HCT116 (cell line): ENCODE results near the gene CD200. TPM values are rescaled to one million over a fixed set of nuclear protein-coding genes. Genes with fewer than 3 reads are reported as not detected.

Source experiments
- ATAC-seq: fragments of 200-7000 bp; cut with Tn5 transposase; 2 replicates; pipeline ENCODE4 v1.9.1; 2020; ENCODE audit warnings: mild to moderate bottlenecking, moderate library complexity
- BruUV-seq: library from RNA; stranded (reverse); fragments of 400-500 nt; replicated peaks from 2 replicates; lab custom pipeline; 2021; lab: Mats Ljungman, UMichigan
- CTCF ChIA-PET: fragments of 300-600 bp; sonication (Branson Sonifier 250); formaldehyde crosslinking; loops from one replicate; lab custom pipeline; 2021; ENCODE audit warnings: antibody characterized with exemption; lab: Charles Lee
- POLR2A ChIA-PET: fragments of 300-600, 350-600 bp; sonication (Branson Sonifier 250); formaldehyde crosslinking; loops from one replicate; lab custom pipeline; 2021; ENCODE audit warnings: antibody characterized with exemption; lab: Charles Lee
- RAD21 ChIA-PET, 2 experiments: fragments of 300-600 bp; sonication (Branson Sonifier 250); formaldehyde crosslinking; loops; one replicate each; lab custom pipeline; 2023; ENCODE audit warnings: low total read pairs in 2 of 2; ENCODE audit not compliant: uncharacterized antibody in 2 of 2, unreplicated experiment in 2 of 2, low non-redundant PET in 1 of 2; lab: Charles Lee
- DNase-seq: peaks from one replicate; pipeline ENCODE4 v3.0.0-alpha.2; 2010; ENCODE audit warnings: low read depth, low spot score
- H2AFZ ChIP-seq: fragments of 200-600 bp; shearing (Covaris generic), sonication (generic); 2 replicates; pipeline ENCODE4 v1.6.1; 2017; ENCODE audit warnings: low read depth, mixed run types, mixed read lengths, antibody characterized with exemption, low read length; ENCODE audit not compliant: poor library complexity, severe bottlenecking
- H3K27ac ChIP-seq: 2 replicates; pipeline ENCODE4 v1.5.1; 2012; ENCODE audit warnings: low read depth, low read length
- H3K27me3 ChIP-seq: fragments of 200-600 bp; sonication (generic); 2 replicates; pipeline ENCODE4 v1.6.1; 2016; ENCODE audit warnings: mixed run types, low read length, mixed read lengths; ENCODE audit not compliant: insufficient read depth
- H3K36me3 ChIP-seq, 2 experiments: fragments of 200-500 bp in 1 of 2; fragments of 200-600 bp in 1 of 2; sonication (Bioruptor generic) in 1 of 2; sonication (generic) in 1 of 2; 2 replicates each; pipeline versions ENCODE4 v1.5.1 to v1.6.1; 2014 to 2016; ENCODE audit warnings: low read length in 2 of 2, inconsistent platforms in 1 of 2, mixed read lengths in 1 of 2, mixed run types in 1 of 2; ENCODE audit not compliant: insufficient read depth in 2 of 2, control insufficient read depth in 1 of 2
- H3K4me1 ChIP-seq, 2 experiments: fragments of 200-600 bp in 1 of 2; sonication (generic) in 1 of 2; 2 replicates each; pipeline versions ENCODE4 v1.5.1 to v1.6.1; 2012 to 2017; ENCODE audit warnings: low read length in 2 of 2, inconsistent platforms in 1 of 2, mild to moderate bottlenecking in 1 of 2, mixed read lengths in 1 of 2, mixed run types in 1 of 2, moderate library complexity in 1 of 2; ENCODE audit not compliant: insufficient read depth in 2 of 2, control insufficient read depth in 1 of 2
- H3K4me2 ChIP-seq: fragments of 200-600 bp; sonication (generic); 2 replicates; pipeline ENCODE4 v1.6.1; 2017; ENCODE audit warnings: mixed run types, low read length, mixed read lengths
- H3K4me3 ChIP-seq, 2 experiments: fragments of 200-600 bp in 1 of 2; sonication (generic) in 1 of 2; replicated peaks in 1 of 2; 2 replicates each; pipeline ENCODE4 v1.5.1; 2011 to 2016; ENCODE audit warnings: low read length in 2 of 2, control low read depth in 1 of 2, low read depth in 1 of 2, mild to moderate bottlenecking in 1 of 2, mixed read lengths in 1 of 2, mixed run types in 1 of 2
- H3K79me2 ChIP-seq: fragments of 200-600 bp; sonication (generic); 2 replicates; pipeline ENCODE4 v1.6.1; 2017; ENCODE audit warnings: mild to moderate bottlenecking, mixed run types, low read length, moderate library complexity, mixed read lengths; ENCODE audit not compliant: insufficient read depth
- H3K9ac ChIP-seq: fragments of 200-600 bp; sonication (generic); 2 replicates; pipeline ENCODE4 v1.6.1; 2016; ENCODE audit warnings: low read length, mixed read lengths
- H3K9me2 ChIP-seq: fragments of 200-600 bp; sonication (generic), shearing (Covaris generic); 2 replicates; pipeline ENCODE4 v1.6.1; 2017; ENCODE audit warnings: mixed run types, mild to moderate bottlenecking, moderate library complexity; ENCODE audit not compliant: insufficient read depth
- H3K9me3 ChIP-seq, 2 experiments: fragments of 200-500 bp in 1 of 2; fragments of 200-600 bp in 1 of 2; sonication (Bioruptor generic) in 1 of 2; sonication (generic) in 1 of 2; 2 replicates each; pipeline ENCODE4 v1.6.1; 2014 to 2017; ENCODE audit warnings: low read length in 2 of 2, mixed read lengths in 2 of 2, inconsistent platforms in 1 of 2, low read depth in 1 of 2, mild to moderate bottlenecking in 1 of 2, mixed run types in 1 of 2, moderate library complexity in 1 of 2; ENCODE audit not compliant: control insufficient read depth in 1 of 2, insufficient read depth in 1 of 2
- H4K20me1 ChIP-seq: fragments of 200-600 bp; sonication (generic), shearing (Covaris generic); 2 replicates; pipeline ENCODE4 v1.6.1; 2017; ENCODE audit warnings: mixed run types, mild to moderate bottlenecking, moderate library complexity; ENCODE audit not compliant: insufficient read depth
- CBX3 ChIP-seq: IDR thresholded peaks from 2 replicates; pipeline ENCODE4 v1.6.1; 2012; ENCODE audit warnings: low read depth
- CEBPB ChIP-seq: IDR thresholded peaks from 2 replicates; pipeline ENCODE4 v1.6.1; 2012; ENCODE audit warnings: low read depth
- EZH2 ChIP-seq: fragments of 200-600 bp; sonication (generic); IDR thresholded peaks from 2 replicates; pipeline ENCODE4 v1.6.1; 2017; ENCODE audit warnings: antibody characterized with exemption, mixed run types
- FOSL1 ChIP-seq: IDR thresholded peaks from 2 replicates; pipeline ENCODE4 v1.6.1; 2012; ENCODE audit warnings: low read depth
- RAD21 ChIP-seq: IDR thresholded peaks from 2 replicates; pipeline ENCODE4 v1.6.1; 2012; ENCODE audit warnings: low read depth, mild to moderate bottlenecking
- REST ChIP-seq: IDR thresholded peaks from 2 replicates; pipeline ENCODE4 v1.6.1; 2012; ENCODE audit warnings: low read depth
- SIN3A ChIP-seq: IDR thresholded peaks from 2 replicates; pipeline ENCODE4 v1.6.1; 2012; ENCODE audit warnings: low read depth
- SP1 ChIP-seq: IDR thresholded peaks from 2 replicates; pipeline ENCODE4 v1.6.1; 2012; ENCODE audit warnings: low read depth
- TCF7L2 ChIP-seq: IDR thresholded peaks from 2 replicates; pipeline ENCODE4 v1.7.0; 2011; ENCODE audit warnings: borderline replicate concordance, inconsistent platforms; ENCODE audit not compliant: insufficient read depth, insufficient read length; ENCODE audit errors: extremely low read depth
- ZBTB33 ChIP-seq: IDR thresholded peaks from 2 replicates; pipeline ENCODE4 v1.6.1; 2011; ENCODE audit warnings: mild to moderate bottlenecking, low read length, moderate library complexity; ENCODE audit not compliant: insufficient replicate concordance; ENCODE audit errors: extremely low read depth
- intact Hi-C: fragments of 100-400 bp; cut with micrococcal nuclease; formaldehyde crosslinking; loops from 2 replicates; pipeline ENCODE4 v1.10.0; 2022
- total RNA-seq: library from RNA; stranded (reverse); gene quantifications from one replicate; pipeline ENCODE4 v1.2.1, GENCODE V29; 2021; ENCODE audit not compliant: unreplicated experiment

Gene CD200
- total RNA-seq, 1 experiment from 2014 or later, result not detected

- Histone ChIP-seq H3K27me3 (no peaks in the 10 kb centered on the region; the same call in 1 of the 2 replicates), H3K4me3 (no peak overlapping the region), H3K4me2 (no peak overlapping the region), H3K4me1 (no peaks in the 10 kb centered on the region), H3K27ac (no peak overlapping the region), H4K20me1 (no peaks in the 10 kb centered on the region), H2AFZ (no peak overlapping the region), H3K79me2 (no peaks in the 10 kb centered on the region), H3K9me2 (no peaks in the 10 kb centered on the region), H3K9ac (no peak overlapping the region), H3K36me3 (no peaks in the 10 kb centered on the region), H3K9me3 (no peaks in the 10 kb centered on the region)
- no peak for DNase-seq
- ChIA-PET RAD21 (no interaction called here), CTCF (no interaction called here), POLR2A (no interaction called here)
- ATAC-seq, result no peak
- no TSS peak for BruUV-seq
- intact Hi-C loops, result no loop called here
- TF ChIP-seq CEBPB, result no peak
- no peak for TF ChIP-seq SIN3A
- TF ChIP-seq ZBTB33, result no peak
- TF ChIP-seq TCF7L2, result no peak
- TF ChIP-seq CBX3, result no peak
- no peak for TF ChIP-seq RAD21
- TF ChIP-seq FOSL1, result no peak
- TF ChIP-seq EZH2, result no peak
- TF ChIP-seq SP1, result no peak
- TF ChIP-seq REST, result no peak
- TF ChIP-seq, all 23 proteins: peak for 0
These were observed 8.4 kb downstream of the CD200 start for GRCh38 chr3:112341386-112341785.
